H1 (cell line): ENCODE measurements around the gene TMOD4. TPM values are rescaled to one million over a fixed set of nuclear protein-coding genes. Genes with fewer than 3 reads are reported as not detected.

Experiments
- CTCF ChIA-PET: fragments of 300-600 bp; sonication (Branson Sonifier 250); formaldehyde crosslinking; loops from one replicate; lab custom pipeline; 2021; ENCODE audit not compliant: partially characterized antibody; lab: Charles Lee
- POLR2A ChIA-PET: fragments of 300-600 bp; sonication (Branson Sonifier 250); formaldehyde crosslinking; loops from one replicate; lab custom pipeline; 2021; ENCODE audit warnings: inconsistent platforms; ENCODE audit not compliant: partially characterized antibody; lab: Charles Lee
- DNase-seq, 2 experiments: peaks; one replicate each; pipeline versions ENCODE4 v3.0.0 to v3.0.0-alpha.2; 2010 to 2022; ENCODE audit warnings: low spot score in 2 of 2, low read depth in 1 of 2, mixed read lengths in 1 of 2
- FAIRE-seq: peaks from 2 replicates; lab custom pipeline; 2011; peaks lifted over from hg19 to GRCh38; lab: Jason Lieb, UNC
- H2AFZ ChIP-seq: 2 replicates; pipeline ENCODE4 v1.8.1; 2012; ENCODE audit warnings: low read length, inconsistent platforms
- H2AK5ac ChIP-seq: 2 replicates; pipeline ENCODE4 v1.6.1; 2013; ENCODE audit warnings: low read depth, low read length
- H2BK120ac ChIP-seq: replicated peaks from 2 replicates; pipeline ENCODE3; 2013; ENCODE audit warnings: low read depth, low read length, inconsistent platforms
- H2BK12ac ChIP-seq: 2 replicates; pipeline ENCODE4 v1.6.1; 2013; ENCODE audit warnings: low read depth, low read length
- H2BK15ac ChIP-seq: 2 replicates; pipeline ENCODE4 v1.6.1; 2013; ENCODE audit warnings: low read length
- H2BK20ac ChIP-seq: 2 replicates; pipeline ENCODE4 v1.6.1; 2013; ENCODE audit warnings: low read length
- H2BK5ac ChIP-seq: 2 replicates; pipeline ENCODE4 v1.6.1; 2013; ENCODE audit warnings: low read depth, low read length
- H3K14ac ChIP-seq: 2 replicates; pipeline ENCODE4 v1.6.1; 2013; ENCODE audit warnings: inconsistent platforms; ENCODE audit not compliant: insufficient read length
- H3K18ac ChIP-seq: 2 replicates; pipeline ENCODE4 v1.6.1; 2013; ENCODE audit warnings: low read length; ENCODE audit errors: extremely low read depth
- H3K23ac ChIP-seq: 2 replicates; pipeline ENCODE4 v1.6.1; 2013; ENCODE audit warnings: inconsistent platforms; ENCODE audit not compliant: insufficient read length
- H3K23me2 ChIP-seq: 2 replicates; pipeline ENCODE4 v1.6.1; 2013; ENCODE audit warnings: low read depth, low read length
- H3K27ac ChIP-seq: 2 replicates; pipeline ENCODE4 v1.6.1; 2011; ENCODE audit warnings: low read depth, low read length, inconsistent platforms
- H3K27me3 ChIP-seq, 4 experiments: replicated peaks in 1 of 4; 1 replicate in 1 of 4; 2 replicates in 3 of 4; pipeline versions ENCODE4 v1.6.1 to v1.8.1; 2011 to 2013; ENCODE audit warnings: low read length in 3 of 4, mild to moderate bottlenecking in 3 of 4, inconsistent platforms in 2 of 4, mixed read lengths in 2 of 4, moderate library complexity in 1 of 4; ENCODE audit not compliant: control insufficient read depth in 3 of 4, insufficient read depth in 3 of 4; ENCODE audit errors: extremely low read depth in 1 of 4
- H3K36me3 ChIP-seq, 4 experiments: 2 replicates each; pipeline versions ENCODE4 v1.6.1 to v1.8.1; 2011 to 2013; ENCODE audit warnings: mild to moderate bottlenecking in 4 of 4, low read length in 3 of 4, moderate library complexity in 2 of 4, control low read depth in 1 of 4, inconsistent platforms in 1 of 4; ENCODE audit not compliant: insufficient read depth in 4 of 4, control insufficient read depth in 2 of 4
- H3K4ac ChIP-seq: replicated peaks from 2 replicates; pipeline ENCODE3; 2013; ENCODE audit warnings: low read length, low read depth, mixed read lengths, inconsistent platforms; ENCODE audit not compliant: insufficient read length
- H3K4me1 ChIP-seq, 4 experiments: replicated peaks in 1 of 4; 1 replicate in 1 of 4; 2 replicates in 3 of 4; pipeline versions ENCODE4 v1.6.1 to v1.8.1; 2011 to 2013; ENCODE audit warnings: low read length in 3 of 4, inconsistent platforms in 2 of 4, mixed read lengths in 1 of 4; ENCODE audit not compliant: insufficient read depth in 4 of 4, control insufficient read depth in 3 of 4
- H3K4me2 ChIP-seq, 2 experiments: 2 replicates each; pipeline versions ENCODE4 v1.6.1 to v1.8.1; 2011 to 2013; ENCODE audit warnings: low read depth in 2 of 2, low read length in 2 of 2, control low read depth in 1 of 2, inconsistent platforms in 1 of 2, mild to moderate bottlenecking in 1 of 2; ENCODE audit not compliant: insufficient read depth in 1 of 2
- H3K4me3 ChIP-seq, 4 experiments: fragments of 200-600, 300-600 bp in 1 of 4; sonication (generic), shearing (Covaris generic), sonication (Bioruptor Twin) in 1 of 4; 2 replicates each; pipeline versions ENCODE4 v1.5.1 to v1.8.1; 2011 to 2016; ENCODE audit warnings: low read length in 4 of 4, low read depth in 3 of 4, control low read depth in 2 of 4, inconsistent platforms in 2 of 4, mild to moderate bottlenecking in 2 of 4, mixed read lengths in 1 of 4, moderate library complexity in 1 of 4; ENCODE audit not compliant: insufficient read depth in 2 of 4; ENCODE audit errors: extremely low read depth in 1 of 4
- H3K56ac ChIP-seq: replicated peaks from 2 replicates; pipeline ENCODE3; 2013; ENCODE audit warnings: low read depth, mild to moderate bottlenecking, mixed read lengths, low read length, inconsistent platforms; ENCODE audit not compliant: insufficient read length
- H3K79me1 ChIP-seq: 2 replicates; pipeline ENCODE4 v1.6.1; 2013; ENCODE audit warnings: low read depth, low read length, control low read depth
- H3K79me2 ChIP-seq, 2 experiments: 2 replicates each; pipeline versions ENCODE4 v1.6.1 to v1.8.1; 2012 to 2013; ENCODE audit warnings: low read length in 2 of 2, mild to moderate bottlenecking in 2 of 2, inconsistent platforms in 1 of 2; ENCODE audit not compliant: insufficient read depth in 2 of 2, control insufficient read depth in 1 of 2
- H3K9ac ChIP-seq, 4 experiments: replicated peaks in 1 of 4; 1 replicate in 1 of 4; 2 replicates in 3 of 4; pipeline versions ENCODE4 v1.6.1 to v1.8.1; 2011 to 2013; ENCODE audit warnings: low read depth in 3 of 4, low read length in 3 of 4, control low read depth in 2 of 4, mild to moderate bottlenecking in 2 of 4, moderate library complexity in 2 of 4, inconsistent platforms in 1 of 4; ENCODE audit errors: extremely low read depth in 1 of 4
- H3K9me3 ChIP-seq, 2 experiments: 2 replicates each; pipeline versions ENCODE4 v1.6.1 to v1.8.1; 2012 to 2013; ENCODE audit warnings: mild to moderate bottlenecking in 2 of 2, moderate library complexity in 2 of 2, control low read depth in 1 of 2, inconsistent platforms in 1 of 2, low read depth in 1 of 2, low read length in 1 of 2, mixed read lengths in 1 of 2; ENCODE audit not compliant: insufficient read depth in 2 of 2
- H4K20me1 ChIP-seq, 2 experiments: replicated peaks in 1 of 2; 2 replicates each; pipeline versions ENCODE3 to v1.8.1; 2011 to 2013; ENCODE audit warnings: inconsistent platforms in 2 of 2, low read length in 2 of 2, mild to moderate bottlenecking in 1 of 2; ENCODE audit not compliant: insufficient read depth in 2 of 2, control insufficient read depth in 1 of 2
- H4K5ac ChIP-seq: 2 replicates; pipeline ENCODE4 v1.6.1; 2013; ENCODE audit warnings: low read length, low read depth, mixed read lengths, inconsistent platforms; ENCODE audit not compliant: insufficient read length
- H4K8ac ChIP-seq: 2 replicates; pipeline ENCODE4 v1.8.0; 2013; ENCODE audit warnings: mild to moderate bottlenecking, moderate library complexity, low read length, inconsistent platforms; ENCODE audit not compliant: insufficient read depth; ENCODE audit errors: extremely low read depth
- H4K91ac ChIP-seq: replicated peaks from 2 replicates; pipeline ENCODE3; 2013; ENCODE audit warnings: low read length, mixed read lengths, inconsistent platforms; ENCODE audit not compliant: insufficient read length
- BACH1 ChIP-seq: IDR thresholded peaks from 2 replicates; pipeline ENCODE4 v1.6.1; 2012; ENCODE audit warnings: low read length, improper control_type of control experiment
- FOSL1 ChIP-seq: IDR thresholded peaks from 2 replicates; pipeline ENCODE4 v1.6.1; 2011; ENCODE audit warnings: mild to moderate bottlenecking, low read depth, low read length, moderate library complexity; ENCODE audit not compliant: insufficient read depth
- GTF2F1 ChIP-seq: IDR thresholded peaks from 2 replicates; pipeline ENCODE4 v1.6.1; 2012; ENCODE audit warnings: low read depth, low read length, improper control_type of control experiment, borderline replicate concordance
- JUN ChIP-seq: IDR thresholded peaks from 2 replicates; pipeline ENCODE4 v1.6.1; 2011; ENCODE audit warnings: low read depth, mild to moderate bottlenecking, improper control_type of control experiment, low read length
- KDM4A ChIP-seq: IDR thresholded peaks from one replicate; pipeline ENCODE4 v1.7.1; 2012; ENCODE audit warnings: low read depth, mild to moderate bottlenecking, moderate library complexity, low read length, inconsistent platforms; ENCODE audit not compliant: severe bottlenecking
- MAFK ChIP-seq: IDR thresholded peaks from 2 replicates; pipeline ENCODE4 v1.6.1; 2012; ENCODE audit warnings: low read depth, mild to moderate bottlenecking, improper control_type of control experiment, low read length
- RAD21 ChIP-seq, 2 experiments: IDR thresholded peaks in 1 of 2; conservative IDR thresholded peaks in 1 of 2; 2 replicates each; pipeline ENCODE4 v1.6.1; 2011; ENCODE audit warnings: low read depth in 2 of 2, low read length in 2 of 2, improper control_type of control experiment in 1 of 2, inconsistent platforms in 1 of 2, mild to moderate bottlenecking in 1 of 2, moderate library complexity in 1 of 2
- WGBS, 2 experiments: shearing (Covaris generic) in 1 of 2; methylation state at CpG; one replicate each; pipeline versions ENCODE4 v1.1.6 to v1.1.7; 2013 to 2015; ENCODE audit warnings: low lambda C conversion rate in 2 of 2, mixed read lengths in 2 of 2, inconsistent platforms in 1 of 2, low coverage in 1 of 2, missing lambda C conversion rate in 1 of 2; ENCODE audit not compliant: insufficient replicate concordance in 2 of 2, insufficient coverage in 1 of 2, insufficient read length in 1 of 2; ENCODE audit errors: extremely low coverage in 1 of 2, missing lambda C conversion rate in 1 of 2; 5-methylcytosine and 5-hydroxymethylcytosine counted together
- polyA plus RNA-seq, 7 experiments: library from polyadenylated mRNA; depleted of rRNA in 3 of 7; stranded (reverse) in 5 of 7; unstranded in 2 of 7; fragments of >200 nt in 5 of 7; fragments of 200-250 nt in 2 of 7; gene quantifications; 1 replicate in 5 of 7; 2 replicates in 1 of 7; 4 replicates in 1 of 7; pipeline versions ENCODE4 v1.2.1 to v1.2.3, GENCODE V29; 2011 to 2013; ENCODE audit warnings: missing spikeins in 2 of 7, mixed read lengths in 2 of 7
- total RNA-seq: library from RNA; stranded (reverse); fragmentation: NEBNext Ultra II Directional; extraction: Animal tissue kit (Norgen Biotek cat#: 25700); gene quantifications from 2 replicates; pipeline ENCODE4 v1.2.1, GENCODE V29; 2021

The TMOD4 gene
- total and polyA plus RNA-seq, 2 of the 8 experiments (the other 6 are each of a cell fraction or from before 2014, with no cell fraction given), result 0.42 TPM; not detected in 1

GRCh38 chr1:151156515-151156819 lies 19.3 kb downstream of the TMOD4 start, which contains the start of gene TNFAIP8L2:
Gene TNFAIP8L2 (plus strand): TSS chr1:151156649. CDS start chr1:151158698, 2,049 bp downstream.
- Histone ChIP-seq H3K23ac (no peak within 1 kb of the TSS), H3K56ac (no peak within 1 kb of the TSS), H3K23me2 (no peaks in the 10 kb centered on the region), H2AFZ (no peak within 1 kb of the TSS), H2BK120ac (no peak within 1 kb of the TSS), H4K8ac (no peak within 1 kb of the TSS), H3K14ac (no peak within 1 kb of the TSS), H3K79me1 (no peaks in the 10 kb centered on the region), H2AK5ac (0 out of 2 replicates have a peak within 1 kb of the TSS, but pooled peaks have one; percentile 65), H3K4me3 (no peak within 1 kb of the TSS), H2BK12ac (no peak within 1 kb of the TSS), H4K5ac (no peak within 1 kb of the TSS), H3K27ac (no peak within 1 kb of the TSS), H3K18ac (no peak within 1 kb of the TSS), H3K27me3 (no peaks in the 10 kb centered on the region), H3K4me1 (no peaks in the 10 kb centered on the region), H4K91ac (no peak within 1 kb of the TSS), H3K79me2 (no peaks in the 10 kb centered on the region), H3K4me2 (no peak within 1 kb of the TSS), H3K9ac (no peak within 1 kb of the TSS), H4K20me1 (no peaks in the 10 kb centered on the region), H3K4ac (no peak within 1 kb of the TSS), H3K36me3 (peaks cover 0 to 13% (median 4%) of the 10 kb centered on the region in 4 experiments; a peak in 4 of 8 replicates), H2BK15ac (peak within 1 kb of the TSS; percentile 46; the same call in 1 of the 2 replicates), H3K9me3 (no peaks in the 10 kb centered on the region), H2BK5ac (no peak within 1 kb of the TSS), H2BK20ac (no peak within 1 kb of the TSS)
- DNase-seq (no peak), FAIRE-seq (no peak)
- ChIA-PET CTCF (interaction anchor here (0.5 to 11.8 kb wide), 24 partner anchors 10 to 818 kb away, joined by 3 to 285 read pairs (median 4); partner anchors contain the start of genes GABPB2, MINDY1, PI4KB and TMOD4), POLR2A (interaction anchor here (0.6 to 2.0 kb wide), 6 partner anchors 9 to 104 kb away, joined by 3 to 6 read pairs (median 4); partner anchors contain the start of gene SEMA6C)
- TF ChIP-seq JUN (no peak), FOSL1 (no peak), MAFK (no peak), GTF2F1 (no peak), KDM4A (no peak), BACH1 (no peak), RAD21 (IDR thresholded peaks at IDR 0.05 in 1 of 2, conservative IDR thresholded peaks at IDR 0.05 in 1 of 2; ENCODE audit: low read depth in 2 of 2, low read length in 2 of 2) (no peak)
- 90% methylated on average over 4 of the region's 4 CpGs; no CpG with 5 or more reads in 1 of the 2 experiments for WGBS, 2 experiments
